ENCODE results near the gene ZNF846.

ZNF846 gene

GRCh38 chr19:9724157-9724556 is 44.4 kb downstream of the ZNF846 start:
- no peak overlapping the region for H3K4me3 ChIP-seq (ENCODE audit: low read depth, low read length)
- no peak for DNase-seq (ENCODE audit: low read depth)
- TF ChIP-seq, protein P1, sequence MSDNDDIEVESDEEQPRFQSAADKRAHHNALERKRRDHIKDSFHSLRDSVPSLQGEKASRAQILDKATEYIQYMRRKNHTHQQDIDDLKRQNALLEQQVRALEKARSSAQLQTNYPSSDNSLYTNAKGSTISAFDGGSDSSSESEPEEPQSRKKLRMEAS (IDR thresholded peaks at IDR 0.05; ENCODE audit: low read depth, low read length): no peak
- TF ChIP-seq POLR2A (IDR thresholded peaks at IDR 0.05; ENCODE audit: extremely low read depth, insufficient read length) (no peak), CTCF (IDR thresholded peaks at IDR 0.05; ENCODE audit: low read depth, low read length) (no peak), MYC (IDR thresholded peaks at IDR 0.05; ENCODE audit: low read depth, low read length) (no peak)

DNA sequence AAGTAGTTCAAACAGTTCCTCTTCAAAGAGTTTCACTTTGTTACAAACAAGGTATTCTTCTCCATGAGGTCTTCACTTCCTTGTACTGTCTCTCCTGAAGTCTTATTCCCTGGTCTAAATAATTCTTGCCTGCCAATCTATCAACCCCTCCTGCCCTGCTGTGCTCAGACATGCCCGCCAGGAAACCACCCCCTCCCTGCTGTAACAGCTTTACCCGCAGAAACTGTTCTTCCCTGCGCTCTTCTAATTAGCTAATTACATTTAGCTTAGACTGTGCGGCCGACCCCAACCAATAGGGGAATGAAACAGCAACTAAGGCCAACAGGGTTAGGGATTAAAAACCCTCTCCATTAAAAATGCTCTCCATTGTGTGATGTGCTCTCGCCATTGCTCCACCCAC is 46.7 kb downstream of the ZNF846 start:
- peak; percentile 97 for DNase-seq (ENCODE audit: low read depth)
- H3K4me3 ChIP-seq (ENCODE audit: low read depth, low read length): peak overlapping the region; percentile 30
- TF ChIP-seq, protein P1 (IDR thresholded peaks at IDR 0.05; ENCODE audit: low read depth, low read length): peak; percentile 51
- TF ChIP-seq MYC (IDR thresholded peaks at IDR 0.05; ENCODE audit: low read depth, low read length) (no peak), POLR2A (IDR thresholded peaks at IDR 0.05; ENCODE audit: extremely low read depth, insufficient read length) (peak; percentile 16), CTCF (IDR thresholded peaks at IDR 0.05; ENCODE audit: low read depth, low read length) (peak; percentile 5)

DNA sequence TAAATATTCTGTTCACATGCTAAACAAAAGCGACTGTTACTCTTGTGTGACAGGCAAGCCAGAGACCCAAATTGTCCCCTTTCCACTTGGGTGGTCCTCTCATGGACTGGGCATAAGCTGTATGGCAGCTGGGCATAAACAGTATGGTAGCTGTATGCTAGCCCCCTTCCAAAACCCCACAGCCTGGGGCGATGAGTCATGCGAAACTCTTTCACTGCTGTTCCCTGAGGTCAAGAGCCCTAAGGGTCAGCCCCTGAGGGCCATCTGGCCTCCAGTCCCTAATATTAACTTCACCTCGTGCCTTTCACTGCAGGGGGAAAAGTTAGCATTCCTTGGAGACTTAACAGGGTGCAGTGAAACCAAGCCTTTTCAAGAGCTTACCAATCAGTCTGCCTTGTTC is 48.0 kb downstream of the ZNF846 start:
- TF ChIP-seq POLR2A (IDR thresholded peaks at IDR 0.05; ENCODE audit: extremely low read depth, insufficient read length): no peak
- TF ChIP-seq CTCF (IDR thresholded peaks at IDR 0.05; ENCODE audit: low read depth, low read length): no peak
- TF ChIP-seq, protein P1 (IDR thresholded peaks at IDR 0.05; ENCODE audit: low read depth, low read length): no peak
- no peak for TF ChIP-seq MYC (IDR thresholded peaks at IDR 0.05; ENCODE audit: low read depth, low read length)
- peak; percentile 31 for DNase-seq (ENCODE audit: low read depth)
- no peak overlapping the region for H3K4me3 ChIP-seq (ENCODE audit: low read depth, low read length)

- H3K4me3 ChIP-seq (ENCODE audit: low read depth, low read length): no peak overlapping the region
- no peak for DNase-seq (ENCODE audit: low read depth)
- TF ChIP-seq POLR2A (IDR thresholded peaks at IDR 0.05; ENCODE audit: extremely low read depth, insufficient read length) (no peak), MYC (IDR thresholded peaks at IDR 0.05; ENCODE audit: low read depth, low read length) (no peak), CTCF (IDR thresholded peaks at IDR 0.05; ENCODE audit: low read depth, low read length) (no peak)
- TF ChIP-seq, protein P1 (IDR thresholded peaks at IDR 0.05; ENCODE audit: low read depth, low read length): no peak
Observed at GRCh38 chr19:9711815-9712214, 56.7 kb downstream of the ZNF846 start.

DNA sequence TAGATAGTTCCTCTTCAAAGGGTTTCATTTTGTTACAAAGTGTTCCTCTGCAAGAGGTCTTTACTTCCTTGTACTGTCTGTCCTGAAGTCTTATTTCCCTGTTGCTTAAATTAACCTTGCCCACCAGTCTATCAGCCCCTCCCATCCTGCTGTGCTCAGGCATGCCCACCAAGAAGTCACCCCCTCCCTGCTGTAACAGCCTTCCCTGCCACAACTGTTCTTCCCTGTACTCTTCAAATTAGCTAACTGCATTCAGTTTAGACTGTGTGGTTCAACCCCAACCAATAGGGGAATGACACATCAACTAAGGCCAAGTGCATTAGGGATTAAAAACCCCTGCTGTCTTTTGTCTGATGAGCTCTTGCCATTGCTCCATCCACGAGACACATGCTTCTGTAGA is 59.2 kb downstream of the ZNF846 start:
- TF ChIP-seq MYC (IDR thresholded peaks at IDR 0.05; ENCODE audit: low read depth, low read length): no peak
- TF ChIP-seq, protein P1 (IDR thresholded peaks at IDR 0.05; ENCODE audit: low read depth, low read length): peak; percentile 47
- no peak overlapping the region for H3K4me3 ChIP-seq (ENCODE audit: low read depth, low read length)
- peak; percentile 72 for DNase-seq (ENCODE audit: low read depth)

DNA sequence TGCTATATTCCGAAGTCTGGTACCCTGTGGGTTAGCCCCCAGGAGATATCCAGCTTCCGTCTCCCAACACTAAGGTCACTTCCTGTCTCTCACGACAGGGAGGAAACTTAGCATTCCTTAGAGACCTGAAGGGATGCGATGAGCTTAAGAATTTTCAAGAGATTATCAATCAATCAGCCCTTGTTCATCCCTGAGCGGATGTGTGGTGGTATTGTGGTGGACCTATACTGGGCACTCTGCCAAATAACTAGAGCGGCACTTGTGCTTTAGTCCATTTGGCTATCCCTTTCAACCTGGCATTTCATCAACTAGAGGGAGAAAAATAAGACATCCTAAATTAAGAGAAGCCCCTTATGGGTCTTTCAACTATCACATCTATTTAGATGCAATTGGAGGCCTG is 62.7 kb downstream of the ZNF846 start:
- TF ChIP-seq CTCF (IDR thresholded peaks at IDR 0.05; ENCODE audit: low read depth, low read length) (no peak), POLR2A (IDR thresholded peaks at IDR 0.05; ENCODE audit: extremely low read depth, insufficient read length) (no peak), MYC (IDR thresholded peaks at IDR 0.05; ENCODE audit: low read depth, low read length) (no peak)
- TF ChIP-seq, protein P1 (IDR thresholded peaks at IDR 0.05; ENCODE audit: low read depth, low read length): no peak
- no peak overlapping the region for H3K4me3 ChIP-seq (ENCODE audit: low read depth, low read length)
- no peak for DNase-seq (ENCODE audit: low read depth)
